Neural cell (in vitro differentiated cells): Measurements from ENCODE around the gene S100A1.

ENCODE experiments used
- EP300 ChIP-seq: fragments of 450-650 bp; conservative IDR thresholded peaks from 2 replicates; pipeline ENCODE4 v1.6.1; 2014; ENCODE audit warnings: antibody characterized with exemption, mild to moderate bottlenecking, moderate library complexity; ENCODE audit not compliant: poor library complexity, severe bottlenecking
- EZH2 ChIP-seq: fragments of 200-600, 300-800 bp; shearing (Covaris generic), sonication (generic); IDR thresholded peaks from 2 replicates; pipeline ENCODE4 v1.6.1; 2014; ENCODE audit warnings: antibody characterized with exemption, low read length, borderline replicate concordance, mild to moderate bottlenecking; ENCODE audit not compliant: insufficient read depth, poor library complexity, severe bottlenecking
- POLR2AphosphoS5 ChIP-seq: IDR thresholded peaks from 2 replicates; pipeline ENCODE4 v1.6.1; 2012
- RAD21 ChIP-seq: fragments of 450-650 bp; conservative IDR thresholded peaks from 2 replicates; pipeline ENCODE4 v1.6.1; 2014; ENCODE audit warnings: antibody characterized with exemption, mild to moderate bottlenecking, moderate library complexity
- SMC3 ChIP-seq: fragments of 450-650 bp; conservative IDR thresholded peaks from 2 replicates; pipeline ENCODE4 v1.6.1; 2014; ENCODE audit warnings: antibody characterized with exemption, mild to moderate bottlenecking, moderate library complexity; ENCODE audit not compliant: poor library complexity
- TF ChIP-seq, protein P1 (sequence below): fragments of 450-650 bp; IDR thresholded peaks from 2 replicates; pipeline ENCODE4 v1.5.1; 2014; ENCODE audit warnings: antibody characterized with exemption, mild to moderate bottlenecking, moderate library complexity; ENCODE audit not compliant: poor library complexity, severe bottlenecking
- TF ChIP-seq, protein P2 (sequence below): IDR thresholded peaks from 2 replicates; pipeline ENCODE4 v1.6.1; 2012; ENCODE audit warnings: borderline replicate concordance

DNA sequence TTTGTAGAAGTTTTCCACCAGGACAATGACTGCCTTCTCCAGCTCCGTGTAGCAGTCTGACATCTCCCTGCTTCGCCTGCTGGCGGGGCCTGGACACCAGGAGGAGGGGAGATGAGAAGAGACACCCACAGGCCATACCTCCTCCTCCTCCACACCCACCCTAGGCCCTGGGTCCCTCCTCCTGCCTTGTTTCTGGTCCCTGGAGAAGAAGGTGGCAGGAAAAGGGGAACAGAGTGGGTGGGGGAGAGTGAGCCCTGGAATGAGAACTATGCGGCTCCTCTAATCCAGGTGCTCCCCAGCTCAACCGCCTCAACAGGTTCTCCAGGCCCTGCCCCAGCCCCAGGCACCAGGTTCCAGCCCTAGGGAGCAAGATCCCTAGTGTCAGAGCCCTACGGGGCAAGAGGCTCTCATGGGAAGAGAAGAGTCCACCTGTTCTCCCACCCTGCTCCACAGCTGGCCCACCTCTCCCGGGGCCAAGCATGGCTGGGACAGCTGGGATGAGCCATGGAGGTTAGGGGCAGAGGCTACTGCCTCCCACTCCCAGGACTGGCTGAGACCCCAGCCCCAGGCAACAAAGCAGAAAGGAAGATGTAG is 20.0 kb upstream of the S100A1 start:
- TF ChIP-seq EP300 (no peak), RAD21 (no peak), EZH2 (no peak), POLR2AphosphoS5 (no peak), SMC3 (no peak)
- TF ChIP-seq, protein P1, sequence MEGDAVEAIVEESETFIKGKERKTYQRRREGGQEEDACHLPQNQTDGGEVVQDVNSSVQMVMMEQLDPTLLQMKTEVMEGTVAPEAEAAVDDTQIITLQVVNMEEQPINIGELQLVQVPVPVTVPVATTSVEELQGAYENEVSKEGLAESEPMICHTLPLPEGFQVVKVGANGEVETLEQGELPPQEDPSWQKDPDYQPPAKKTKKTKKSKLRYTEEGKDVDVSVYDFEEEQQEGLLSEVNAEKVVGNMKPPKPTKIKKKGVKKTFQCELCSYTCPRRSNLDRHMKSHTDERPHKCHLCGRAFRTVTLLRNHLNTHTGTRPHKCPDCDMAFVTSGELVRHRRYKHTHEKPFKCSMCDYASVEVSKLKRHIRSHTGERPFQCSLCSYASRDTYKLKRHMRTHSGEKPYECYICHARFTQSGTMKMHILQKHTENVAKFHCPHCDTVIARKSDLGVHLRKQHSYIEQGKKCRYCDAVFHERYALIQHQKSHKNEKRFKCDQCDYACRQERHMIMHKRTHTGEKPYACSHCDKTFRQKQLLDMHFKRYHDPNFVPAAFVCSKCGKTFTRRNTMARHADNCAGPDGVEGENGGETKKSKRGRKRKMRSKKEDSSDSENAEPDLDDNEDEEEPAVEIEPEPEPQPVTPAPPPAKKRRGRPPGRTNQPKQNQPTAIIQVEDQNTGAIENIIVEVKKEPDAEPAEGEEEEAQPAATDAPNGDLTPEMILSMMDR: no peak
- TF ChIP-seq, protein P2, sequence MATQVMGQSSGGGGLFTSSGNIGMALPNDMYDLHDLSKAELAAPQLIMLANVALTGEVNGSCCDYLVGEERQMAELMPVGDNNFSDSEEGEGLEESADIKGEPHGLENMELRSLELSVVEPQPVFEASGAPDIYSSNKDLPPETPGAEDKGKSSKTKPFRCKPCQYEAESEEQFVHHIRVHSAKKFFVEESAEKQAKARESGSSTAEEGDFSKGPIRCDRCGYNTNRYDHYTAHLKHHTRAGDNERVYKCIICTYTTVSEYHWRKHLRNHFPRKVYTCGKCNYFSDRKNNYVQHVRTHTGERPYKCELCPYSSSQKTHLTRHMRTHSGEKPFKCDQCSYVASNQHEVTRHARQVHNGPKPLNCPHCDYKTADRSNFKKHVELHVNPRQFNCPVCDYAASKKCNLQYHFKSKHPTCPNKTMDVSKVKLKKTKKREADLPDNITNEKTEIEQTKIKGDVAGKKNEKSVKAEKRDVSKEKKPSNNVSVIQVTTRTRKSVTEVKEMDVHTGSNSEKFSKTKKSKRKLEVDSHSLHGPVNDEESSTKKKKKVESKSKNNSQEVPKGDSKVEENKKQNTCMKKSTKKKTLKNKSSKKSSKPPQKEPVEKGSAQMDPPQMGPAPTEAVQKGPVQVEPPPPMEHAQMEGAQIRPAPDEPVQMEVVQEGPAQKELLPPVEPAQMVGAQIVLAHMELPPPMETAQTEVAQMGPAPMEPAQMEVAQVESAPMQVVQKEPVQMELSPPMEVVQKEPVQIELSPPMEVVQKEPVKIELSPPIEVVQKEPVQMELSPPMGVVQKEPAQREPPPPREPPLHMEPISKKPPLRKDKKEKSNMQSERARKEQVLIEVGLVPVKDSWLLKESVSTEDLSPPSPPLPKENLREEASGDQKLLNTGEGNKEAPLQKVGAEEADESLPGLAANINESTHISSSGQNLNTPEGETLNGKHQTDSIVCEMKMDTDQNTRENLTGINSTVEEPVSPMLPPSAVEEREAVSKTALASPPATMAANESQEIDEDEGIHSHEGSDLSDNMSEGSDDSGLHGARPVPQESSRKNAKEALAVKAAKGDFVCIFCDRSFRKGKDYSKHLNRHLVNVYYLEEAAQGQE: no peak
